Nephron (organoid): Measurements from ENCODE around the gene CAVIN1.

Experiments
- H3K27ac Mint-ChIP-seq, 3 experiments: 2 replicates each; pipeline ENCODE4 v1.8.0; 2020; ENCODE audit warnings: mixed read lengths in 3 of 3, mild to moderate bottlenecking in 2 of 3, moderate library complexity in 1 of 3
- H3K27me3 Mint-ChIP-seq: 2 replicates; pipeline ENCODE4 v1.8.0; 2021; ENCODE audit warnings: low read depth, mild to moderate bottlenecking, moderate library complexity, mixed read lengths
- H3K36me3 Mint-ChIP-seq: 2 replicates; pipeline ENCODE4 v1.8.0; 2020; ENCODE audit warnings: low read depth, mixed read lengths
- H3K4me1 Mint-ChIP-seq: 2 replicates; pipeline ENCODE4 v1.8.0; 2020; ENCODE audit warnings: mixed read lengths
- H3K4me3 Mint-ChIP-seq, 3 experiments: 2 replicates each; pipeline ENCODE4 v1.8.0; 2020; ENCODE audit warnings: mild to moderate bottlenecking in 3 of 3, mixed read lengths in 3 of 3, moderate library complexity in 2 of 3
- H3K9me3 Mint-ChIP-seq: 2 replicates; pipeline ENCODE4 v1.8.0; 2020; ENCODE audit warnings: mixed read lengths
- CTCF ChIP-seq, 3 experiments: fragments of 200-600 bp; sonication (generic); IDR thresholded peaks; one replicate each; pipeline ENCODE4 v1.5.0; 2021; ENCODE audit warnings: antibody characterized with exemption in 3 of 3; ENCODE audit not compliant: unreplicated experiment in 3 of 3

The CAVIN1 gene

GRCh38 chr17:42422958-42423712 is at the start of gene CAVIN1:
Gene CAVIN1 (minus strand): TSS chr17:42423256. CDS start chr17:42423097, 159 bp downstream.
- H3K4me3 Mint-ChIP-seq, result peak within 1 kb of the TSS; percentile 84 to 99 (median 95)

GRCh38 chr17:42467889-42468288 is 44.8 kb upstream of the CAVIN1 start:
- H3K27me3 Mint-ChIP-seq, result no peaks in the 10 kb centered on the region
- no peak for TF ChIP-seq CTCF (IDR thresholded peaks at IDR 0.05; ENCODE audit: unreplicated experiment in 3 of 3)
- H3K4me1 Mint-ChIP-seq, result no peaks in the 10 kb centered on the region
- H3K9me3 Mint-ChIP-seq, result no peaks in the 10 kb centered on the region
- peaks cover 44% of the 10 kb centered on the region for H3K36me3 Mint-ChIP-seq
- H3K27ac Mint-ChIP-seq, result no peak overlapping the region
- no peak overlapping the region for H3K4me3 Mint-ChIP-seq

More at GRCh38 chr17:42422958-42423712, at the start of gene CAVIN1:
- H3K36me3 Mint-ChIP-seq, result no peaks in the 10 kb centered on the region
- H3K27ac Mint-ChIP-seq, result peak within 1 kb of the TSS in 2 of 3 experiments; percentile 98
- TF ChIP-seq CTCF (IDR thresholded peaks at IDR 0.05; ENCODE audit: unreplicated experiment in 3 of 3), result no peak
- H3K9me3 Mint-ChIP-seq, result no peaks in the 10 kb centered on the region
- H3K4me1 Mint-ChIP-seq, result peaks cover 35% of the 10 kb centered on the region
- peaks cover 56% of the 10 kb centered on the region for H3K27me3 Mint-ChIP-seq

- no peaks in the 10 kb centered on the region for H3K27me3 Mint-ChIP-seq
- H3K27ac Mint-ChIP-seq, result peak overlapping the region in 1 of 3 experiments; percentile 80
- H3K36me3 Mint-ChIP-seq, result peaks cover 40% of the 10 kb centered on the region
- no peaks in the 10 kb centered on the region for H3K9me3 Mint-ChIP-seq
- H3K4me1 Mint-ChIP-seq, result peaks cover 19% of the 10 kb centered on the region
- TF ChIP-seq CTCF (IDR thresholded peaks at IDR 0.05; ENCODE audit: unreplicated experiment in 3 of 3), result no peak
- no peak overlapping the region for H3K4me3 Mint-ChIP-seq
Observed at GRCh38 chr17:42463976-42464400, 40.9 kb upstream of the CAVIN1 start.

- no peaks in the 10 kb centered on the region for H3K9me3 Mint-ChIP-seq
- H3K27ac Mint-ChIP-seq, result peak overlapping the region in 1 of 3 experiments; percentile 90
- H3K4me3 Mint-ChIP-seq, result peak overlapping the region; percentile 97 to 98 (median 98)
- no peak for TF ChIP-seq CTCF (IDR thresholded peaks at IDR 0.05; ENCODE audit: unreplicated experiment in 3 of 3)
- H3K36me3 Mint-ChIP-seq, result peaks cover 16% of the 10 kb centered on the region
- H3K4me1 Mint-ChIP-seq, result peaks cover 38% of the 10 kb centered on the region
- no peaks in the 10 kb centered on the region for H3K27me3 Mint-ChIP-seq
Observed at GRCh38 chr17:42460371-42460770, 37.3 kb upstream of the CAVIN1 start.

- Mint-ChIP-seq H3K27me3 (no peaks in the 10 kb centered on the region), H3K27ac (peak overlapping the region in 2 of 3 experiments; percentile 73 to 90), H3K4me1 (peaks cover 38% of the 10 kb centered on the region), H3K4me3 (peak overlapping the region; percentile 97 to 98 (median 98)), H3K36me3 (peaks cover 16% of the 10 kb centered on the region), H3K9me3 (no peaks in the 10 kb centered on the region)
- no peak for TF ChIP-seq CTCF (IDR thresholded peaks at IDR 0.05; ENCODE audit: unreplicated experiment in 3 of 3)
Observed at GRCh38 chr17:42459801-42460281, 36.8 kb upstream of the CAVIN1 start.
